Measurements from ENCODE around the gene DLG5. TPM values are rescaled to one million over a fixed set of nuclear protein-coding genes. Genes with fewer than 3 reads are reported as not detected.

The DLG5 gene
- polyA plus RNA-seq, 2 of the 4 experiments (the other 2 are of a cell fraction), result 17.0 to 30.9 TPM

GRCh38 chr10:77804371-77804770 lies 122.2 kb downstream of the DLG5 start:
- no peak overlapping the region for H3K4me3 ChIP-seq
- 82% methylated on average over 3 of the region's 3 CpGs for WGBS (ENCODE audit: missing lambda C conversion rate)
- ATAC-seq, result no peak
- no peak overlapping the region for H3K4me2 ChIP-seq
- no peaks in the 10 kb centered on the region for H3K9me3 ChIP-seq
- H3K27ac ChIP-seq, result no peak overlapping the region
- TF ChIP-seq EP300 (IDR thresholded peaks at IDR 0.05) (no peak), HOXA7 (CRISPR knock-in tag; IDR thresholded peaks at IDR 0.05) (no peak), TFCP2L1 (CRISPR knock-in tag; IDR thresholded peaks at IDR 0.05) (no peak), HOXB5 (CRISPR knock-in tag; IDR thresholded peaks at IDR 0.05) (no peak), NR3C1 (IDR thresholded peaks at IDR 0.05) (no peak), TP53 (CRISPR knock-in tag; IDR thresholded peaks at IDR 0.05) (no peak)
- DNase-seq (ENCODE audit: low read depth in 1 of 2, low spot score in 1 of 2), result no peak
- ChIA-PET POLR2A (interaction anchor here (0.7 kb wide), 1 partner anchor 136 kb away, joined by 5 read pairs; no protein-coding TSS in a partner anchor), CTCF (interaction anchor here (1.0 kb wide), 1 partner anchor 28 kb away, joined by 3 read pairs; no protein-coding TSS in a partner anchor)
- no peak for FAIRE-seq
- no peaks in the 10 kb centered on the region for H3K4me1 ChIP-seq

GRCh38 chr10:77801474-77802161 lies 124.9 kb downstream of the DLG5 start:
- DNase-seq (ENCODE audit: low read depth in 1 of 2, low spot score in 1 of 2) (no peak), ATAC-seq (no peak), FAIRE-seq (no peak)
- Histone ChIP-seq H3K4me2 (no peak overlapping the region), H3K4me3 (no peak overlapping the region), H3K27ac (no peak overlapping the region), H3K9me3 (no peaks in the 10 kb centered on the region), H3K4me1 (no peaks in the 10 kb centered on the region)
- no peak for TF ChIP-seq GATA3 (IDR thresholded peaks at IDR 0.05; ENCODE audit: borderline replicate concordance)
- TF ChIP-seq, protein P1, sequence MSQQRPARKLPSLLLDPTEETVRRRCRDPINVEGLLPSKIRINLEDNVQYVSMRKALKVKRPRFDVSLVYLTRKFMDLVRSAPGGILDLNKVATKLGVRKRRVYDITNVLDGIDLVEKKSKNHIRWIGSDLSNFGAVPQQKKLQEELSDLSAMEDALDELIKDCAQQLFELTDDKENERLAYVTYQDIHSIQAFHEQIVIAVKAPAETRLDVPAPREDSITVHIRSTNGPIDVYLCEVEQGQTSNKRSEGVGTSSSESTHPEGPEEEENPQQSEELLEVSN (IDR thresholded peaks at IDR 0.05; ENCODE audit: borderline replicate concordance, low read depth), result no peak
- no peak for TF ChIP-seq ZC3H11A (IDR thresholded peaks at IDR 0.05)
- TF ChIP-seq PBX3 (IDR thresholded peaks at IDR 0.05), result no peak
- TF ChIP-seq RCOR1 (IDR thresholded peaks at IDR 0.05; ENCODE audit: low read depth, low read length), result no peak
- no peak for TF ChIP-seq PHF8 (IDR thresholded peaks at IDR 0.05; ENCODE audit: borderline replicate concordance, low read depth)
- no peak for TF ChIP-seq CEBPB (IDR thresholded peaks at IDR 0.05)
- TF ChIP-seq RAD21 (conservative IDR thresholded peaks at IDR 0.05 in 1 of 2, IDR thresholded peaks at IDR 0.05 in 1 of 2), result no peak
- WGBS (ENCODE audit: missing lambda C conversion rate), result 86% methylated on average over 14 of the region's 14 CpGs
- ChIA-PET CTCF (no interaction called here), POLR2A (no interaction called here)

DNA sequence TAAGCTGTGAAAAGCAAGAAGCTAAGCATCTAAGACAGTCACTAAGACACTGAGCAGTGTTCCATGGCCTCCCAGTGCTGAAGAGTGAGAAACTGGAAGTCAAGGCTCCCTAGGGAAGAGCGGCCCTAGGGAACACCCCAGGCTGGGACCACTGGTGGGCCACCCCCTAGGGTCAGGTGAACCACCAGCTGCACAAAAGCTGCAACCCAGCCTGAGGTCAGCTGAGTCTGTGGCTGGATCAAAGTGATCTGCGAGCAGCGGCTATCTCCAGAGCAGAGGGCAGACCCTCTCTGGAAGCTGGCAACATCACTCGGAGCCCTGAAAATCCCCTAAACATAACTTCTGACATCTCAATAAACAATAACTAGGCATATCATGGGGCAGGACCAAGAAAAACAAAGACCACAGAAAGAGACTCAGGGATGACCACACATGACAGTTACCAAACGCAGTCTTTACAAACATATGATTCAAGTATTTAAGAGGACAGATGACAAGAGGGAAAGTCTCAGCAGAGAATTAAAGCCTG lies 125.8 kb downstream of the DLG5 start:
- ChIA-PET POLR2A (no interaction called here), CTCF (interaction anchor here (1.1 to 1.2 kb wide), 2 partner anchors 8 to 11 kb away, joined by 3 to 4 read pairs; no protein-coding TSS in a partner anchor)
- TF ChIP-seq SREBF2 (IDR thresholded peaks at IDR 0.05) (no peak), EHF (CRISPR knock-in tag; IDR thresholded peaks at IDR 0.05) (no peak)
- Histone ChIP-seq H3K4me2 (no peak overlapping the region), H3K4me3 (no peak overlapping the region), H3K9me3 (no peaks in the 10 kb centered on the region), H3K4me1 (no peaks in the 10 kb centered on the region), H3K27ac (no peak overlapping the region)
- no peak for ATAC-seq
- 96% methylated on average over 5 of the region's 5 CpGs for WGBS (ENCODE audit: missing lambda C conversion rate)
- FAIRE-seq, result no peak
- no peak for DNase-seq (ENCODE audit: low read depth in 1 of 2, low spot score in 1 of 2)

- POLR2A ChIA-PET, result no interaction called here
- no peak overlapping the region for H3K4me2 ChIP-seq
- no peak overlapping the region for H3K27ac ChIP-seq
- H3K4me1 ChIP-seq, result no peaks in the 10 kb centered on the region
- DNase-seq (ENCODE audit: low read depth in 1 of 2, low spot score in 1 of 2) (no peak), FAIRE-seq (no peak), ATAC-seq (no peak)
- 97% methylated on average over 13 of the region's 13 CpGs for WGBS (ENCODE audit: missing lambda C conversion rate)
- no peak overlapping the region for H3K4me3 ChIP-seq
- CTCF ChIA-PET, result interaction anchor here (1.1 to 1.2 kb wide), 2 partner anchors 9 to 11 kb away, joined by 3 to 4 read pairs; no protein-coding TSS in a partner anchor
- no peaks in the 10 kb centered on the region for H3K9me3 ChIP-seq
- no peak for TF ChIP-seq JUN (IDR thresholded peaks at IDR 0.05)
- TF ChIP-seq TFCP2L1 (CRISPR knock-in tag; IDR thresholded peaks at IDR 0.05), result no peak
- TF ChIP-seq MYC (IDR thresholded peaks at IDR 0.05; ENCODE audit: borderline replicate concordance, low read length), result no peak
- TF ChIP-seq JUNB (IDR thresholded peaks at IDR 0.05), result no peak
- no peak for TF ChIP-seq FOSL2 (IDR thresholded peaks at IDR 0.05)
- no peak for TF ChIP-seq FOSL2 (CRISPR knock-in tag; IDR thresholded peaks at IDR 0.05)
- no peak for TF ChIP-seq HOXA7 (CRISPR knock-in tag; IDR thresholded peaks at IDR 0.05)
- no peak for TF ChIP-seq GATA3 (IDR thresholded peaks at IDR 0.05; ENCODE audit: borderline replicate concordance)
- no peak for TF ChIP-seq RARB (CRISPR knock-in tag; IDR thresholded peaks at IDR 0.05)
- no peak for TF ChIP-seq PBX3 (IDR thresholded peaks at IDR 0.05)
- no peak for TF ChIP-seq FOSB (CRISPR knock-in tag; IDR thresholded peaks at IDR 0.05)
- no peak for TF ChIP-seq ZFP36 (IDR thresholded peaks at IDR 0.05; ENCODE audit: borderline replicate concordance, partially characterized antibody)
These were observed 126.2 kb downstream of the DLG5 start for GRCh38 chr10:77800320-77800719.

All from A549 (cell line).